AG20443 (cell line): ENCODE data around the gene GRM7.

Source experiments
- DNase-seq: peaks from one replicate; pipeline ENCODE4 v3.0.0; 2012; ENCODE audit warnings: low spot score, mixed read lengths

GRM7 gene

GRCh38 chr3:7658294-7658693 lies 797.4 kb downstream of the GRM7 start:
- DNase-seq = no peak

- no peak for DNase-seq
Observed at GRCh38 chr3:7659079-7659478, 798.2 kb downstream of the GRM7 start.

GRCh38 chr3:7663771-7664170 lies 802.9 kb downstream of the GRM7 start:
- no peak for DNase-seq

- no peak for DNase-seq
Observed at GRCh38 chr3:7667774-7668173, 806.9 kb downstream of the GRM7 start.

GRCh38 chr3:7669641-7670040 lies 808.7 kb downstream of the GRM7 start:
- DNase-seq = no peak

GRCh38 chr3:7678521-7678920 lies 817.6 kb downstream of the GRM7 start:
- DNase-seq = no peak

- peak; percentile 38 for DNase-seq
Observed at GRCh38 chr3:7682822-7683229, 821.9 kb downstream of the GRM7 start.

- DNase-seq = no peak
Observed at GRCh38 chr3:7683426-7683825, 822.5 kb downstream of the GRM7 start.

- no peak for DNase-seq
Observed at GRCh38 chr3:7684182-7684715, 823.3 kb downstream of the GRM7 start.

- no peak for DNase-seq
Observed at GRCh38 chr3:7687428-7688147, 826.7 kb downstream of the GRM7 start.

GRCh38 chr3:7692866-7693265 lies 832.0 kb downstream of the GRM7 start:
- DNase-seq = no peak

GRCh38 chr3:7693976-7694375 lies 833.1 kb downstream of the GRM7 start:
- no peak for DNase-seq

GRCh38 chr3:7695049-7695448 lies 834.1 kb downstream of the GRM7 start:
- no peak for DNase-seq

GRCh38 chr3:7696320-7696719 lies 835.4 kb downstream of the GRM7 start:
- DNase-seq = no peak

GRCh38 chr3:7697548-7697947 lies 836.6 kb downstream of the GRM7 start:
- DNase-seq = no peak

GRCh38 chr3:7700539-7700938 lies 839.6 kb downstream of the GRM7 start:
- DNase-seq = no peak

- no peak for DNase-seq
Observed at GRCh38 chr3:7700977-7701376, 840.1 kb downstream of the GRM7 start.

GRCh38 chr3:7707187-7707586 lies 846.3 kb downstream of the GRM7 start:
- no peak for DNase-seq

GRCh38 chr3:7709376-7710082 lies 848.6 kb downstream of the GRM7 start:
- DNase-seq = no peak

GRCh38 chr3:7710284-7710683 lies 849.4 kb downstream of the GRM7 start:
- no peak for DNase-seq

- DNase-seq = no peak
Observed at GRCh38 chr3:7713724-7714123, 852.8 kb downstream of the GRM7 start.

GRCh38 chr3:7720649-7721297 lies 859.9 kb downstream of the GRM7 start:
- DNase-seq = no peak

- DNase-seq = no peak
Observed at GRCh38 chr3:7721869-7722268, 861.0 kb downstream of the GRM7 start.
